Measurements from ENCODE around the gene TP53AIP1. TPM values are rescaled to one million over a fixed set of nuclear protein-coding genes. Genes with fewer than 3 reads are reported as not detected.

TP53AIP1 gene
- polyA plus RNA-seq, 1 donor from 2014 or later: not detected

- H3K9me3 Mint-ChIP-seq: no peaks in the 10 kb centered on the region
- H3K36me3 Mint-ChIP-seq: no peaks in the 10 kb centered on the region
- H3K4me3 Mint-ChIP-seq: peak overlapping the region in 2 of 4 donors; percentile 45 to 47
- H3K4me1 Mint-ChIP-seq: peaks cover 6 to 14% (median 8%) of the 10 kb centered on the region in 3 donors
- H3K27ac Mint-ChIP-seq: no peak overlapping the region
- peaks cover 67% of the 10 kb centered on the region for H3K27me3 Mint-ChIP-seq
These were observed 52.9 kb downstream of the TP53AIP1 start for GRCh38 chr11:128889657-128890213.

- H3K27me3 Mint-ChIP-seq: peaks cover 65% of the 10 kb centered on the region
- no peaks in the 10 kb centered on the region for H3K9me3 Mint-ChIP-seq
These were observed 54.4 kb downstream of the TP53AIP1 start for GRCh38 chr11:128888034-128888985.

GRCh38 chr11:128886406-128887124 is 56.1 kb downstream of the TP53AIP1 start:
- H3K4me3 Mint-ChIP-seq: no peak overlapping the region
- H3K27me3 Mint-ChIP-seq: peaks cover 66% of the 10 kb centered on the region
- peaks cover 2 to 7% (median 4%) of the 10 kb centered on the region in 3 donors for H3K4me1 Mint-ChIP-seq
- no peaks in the 10 kb centered on the region for H3K9me3 Mint-ChIP-seq
- no peak overlapping the region for H3K27ac Mint-ChIP-seq
- H3K36me3 Mint-ChIP-seq: no peaks in the 10 kb centered on the region

More at GRCh38 chr11:128888034-128888985, 54.4 kb downstream of the TP53AIP1 start:
- peaks cover 2 to 9% (median 4%) of the 10 kb centered on the region in 3 donors for H3K4me1 Mint-ChIP-seq
- H3K36me3 Mint-ChIP-seq: no peaks in the 10 kb centered on the region
- H3K4me3 Mint-ChIP-seq: no peak overlapping the region
- peak overlapping the region in 1 of 3 donors; percentile 3 for H3K27ac Mint-ChIP-seq

Other genes starting within 250 kb of the TP53AIP1 start
- 113 TPM for gene FLI1, start 248.8 kb downstream of the TP53AIP1 start, polyA plus RNA-seq
- gene KCNJ1, start 75.6 kb downstream of the TP53AIP1 start, polyA plus RNA-seq: 0.30 TPM
- gene KCNJ5, start 51.5 kb downstream of the TP53AIP1 start, polyA plus RNA-seq: not detected
- gene ARHGAP32, start 249.5 kb upstream of the TP53AIP1 start, polyA plus RNA-seq: 0.54 TPM

Measured in IgD-negative memory B cell (primary cell).